GM19023 (cell line): ENCODE data around the gene KLHL29.

Source experiments
- ATAC-seq: cut with Tn5 transposase; IDR thresholded peaks from one replicate; pipeline ENCODE4 v1.9.1; 2021; ENCODE audit warnings: mild to moderate bottlenecking, moderate library complexity; ENCODE audit not compliant: unreplicated experiment

Gene KLHL29

GRCh38 chr2:23601301-23601965 lies 216.5 kb downstream of the KLHL29 start:
- no peak for ATAC-seq

GRCh38 chr2:23602116-23602515 lies 217.1 kb downstream of the KLHL29 start:
- ATAC-seq, result no peak

GRCh38 chr2:23603156-23603555 lies 218.2 kb downstream of the KLHL29 start:
- ATAC-seq, result no peak

GRCh38 chr2:23603581-23603980 lies 218.6 kb downstream of the KLHL29 start:
- ATAC-seq, result no peak

- no peak for ATAC-seq
Measured at GRCh38 chr2:23604731-23605130, 219.8 kb downstream of the KLHL29 start.

GRCh38 chr2:23605236-23605635 lies 220.3 kb downstream of the KLHL29 start:
- ATAC-seq, result no peak

- ATAC-seq, result no peak
Measured at GRCh38 chr2:23606196-23606595, 221.2 kb downstream of the KLHL29 start.

GRCh38 chr2:23606968-23607367 lies 222.0 kb downstream of the KLHL29 start:
- ATAC-seq, result no peak

GRCh38 chr2:23607925-23608324 lies 222.9 kb downstream of the KLHL29 start:
- ATAC-seq, result no peak

GRCh38 chr2:23609254-23609653 lies 224.3 kb downstream of the KLHL29 start:
- ATAC-seq, result no peak

- ATAC-seq, result no peak
Measured at GRCh38 chr2:23611839-23612238, 226.9 kb downstream of the KLHL29 start.

- no peak for ATAC-seq
Measured at GRCh38 chr2:23614701-23615100, 229.7 kb downstream of the KLHL29 start.

- ATAC-seq, result no peak
Measured at GRCh38 chr2:23615216-23616020, 230.4 kb downstream of the KLHL29 start.

- ATAC-seq, result no peak
Measured at GRCh38 chr2:23616630-23617029, 231.7 kb downstream of the KLHL29 start.

GRCh38 chr2:23617167-23617810 lies 232.3 kb downstream of the KLHL29 start:
- ATAC-seq, result no peak

- ATAC-seq, result no peak
Measured at GRCh38 chr2:23617811-23618215, 232.8 kb downstream of the KLHL29 start.

GRCh38 chr2:23618265-23618664 lies 233.3 kb downstream of the KLHL29 start:
- no peak for ATAC-seq

GRCh38 chr2:23618794-23619530 lies 234.0 kb downstream of the KLHL29 start:
- no peak for ATAC-seq

GRCh38 chr2:23619941-23620340 lies 235.0 kb downstream of the KLHL29 start:
- ATAC-seq, result no peak

GRCh38 chr2:23620841-23621341 lies 235.9 kb downstream of the KLHL29 start:
- ATAC-seq, result no peak

- no peak for ATAC-seq
Measured at GRCh38 chr2:23621616-23622015, 236.6 kb downstream of the KLHL29 start.
